Occipital lobe (tissue), 2 donors: ENCODE measurements around the gene OSBPL5. TPM values are rescaled to one million over a fixed set of nuclear protein-coding genes. Genes with fewer than 3 reads are reported as not detected.
"Not testable (repeated sequence)": the region's sequence is repeated elsewhere in the genome, so short reads cannot be mapped to it uniquely, and the experiment has no call there.

Source experiments
- DNase-seq: peaks from one replicate; lab custom pipeline; 2025; lab: John Stamatoyannopoulos, UW
- total RNA-seq: library from RNA; depleted of rRNA; stranded (reverse); fragments of >200 nt; gene quantifications from one replicate; pipeline ENCODE4 v1.2.3, GENCODE V29; 2014

Gene OSBPL5
- total RNA-seq, 1 donor from 2014 or later, result 31.2 TPM

GRCh38 chr11:3183523-3183922 lies 18.4 kb upstream of the OSBPL5 start:
- no peak for DNase-seq

GRCh38 chr11:3182462-3182852 lies 17.3 kb upstream of the OSBPL5 start:
- no peak for DNase-seq

DNA sequence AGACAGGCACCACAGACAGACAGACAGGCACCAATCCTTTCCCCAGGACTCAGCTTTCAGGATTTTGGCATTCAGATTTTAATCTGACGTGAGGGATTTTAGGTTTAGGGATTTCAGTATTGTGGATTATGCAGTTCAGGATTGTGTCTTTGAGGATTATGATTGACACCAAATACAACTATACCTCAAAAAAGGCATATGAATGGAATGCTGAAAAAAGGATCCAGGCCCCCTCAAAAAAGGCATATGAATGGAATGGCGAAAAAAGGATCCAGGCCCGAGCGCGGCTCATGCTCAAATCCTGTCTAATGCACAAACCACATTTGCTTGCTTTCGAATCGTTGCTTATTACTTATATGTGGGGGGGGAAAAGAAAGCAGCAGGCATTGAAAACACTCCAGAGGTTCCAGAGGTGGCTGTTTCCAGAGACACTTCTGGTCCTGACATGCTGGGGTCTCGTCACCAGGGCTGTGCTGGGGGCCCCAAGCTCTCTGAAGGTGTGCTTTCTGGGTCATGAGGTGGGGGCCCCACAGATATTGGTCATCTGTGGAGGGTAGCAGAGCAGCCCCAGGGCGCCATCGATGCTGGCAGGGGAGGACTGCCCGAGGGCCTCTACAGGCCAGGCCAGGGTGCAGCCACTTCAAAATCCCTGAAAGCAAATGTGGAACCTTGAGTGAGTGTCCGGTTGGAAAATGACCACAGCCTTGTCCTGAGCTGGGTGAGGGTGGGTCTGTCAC lies 16.8 kb upstream of the OSBPL5 start:
- DNase-seq, result no peak

GRCh38 chr11:3180869-3181268 lies 15.8 kb upstream of the OSBPL5 start:
- DNase-seq, result no peak

- DNase-seq, result no peak
Measured at GRCh38 chr11:3178349-3178748, 13.2 kb upstream of the OSBPL5 start.

GRCh38 chr11:3177931-3178330 lies 12.8 kb upstream of the OSBPL5 start:
- DNase-seq, result no peak

- no peak for DNase-seq
Measured at GRCh38 chr11:3176487-3176886, 11.4 kb upstream of the OSBPL5 start.

GRCh38 chr11:3175194-3175593 lies 10.1 kb upstream of the OSBPL5 start:
- DNase-seq, result no peak

- DNase-seq, result no peak
Measured at GRCh38 chr11:3174387-3174786, 9.3 kb upstream of the OSBPL5 start.

- DNase-seq, result no peak
Measured at GRCh38 chr11:3173795-3174194, 8.7 kb upstream of the OSBPL5 start.

GRCh38 chr11:3171931-3172560 lies 6.9 kb upstream of the OSBPL5 start:
- no peak for DNase-seq

DNA sequence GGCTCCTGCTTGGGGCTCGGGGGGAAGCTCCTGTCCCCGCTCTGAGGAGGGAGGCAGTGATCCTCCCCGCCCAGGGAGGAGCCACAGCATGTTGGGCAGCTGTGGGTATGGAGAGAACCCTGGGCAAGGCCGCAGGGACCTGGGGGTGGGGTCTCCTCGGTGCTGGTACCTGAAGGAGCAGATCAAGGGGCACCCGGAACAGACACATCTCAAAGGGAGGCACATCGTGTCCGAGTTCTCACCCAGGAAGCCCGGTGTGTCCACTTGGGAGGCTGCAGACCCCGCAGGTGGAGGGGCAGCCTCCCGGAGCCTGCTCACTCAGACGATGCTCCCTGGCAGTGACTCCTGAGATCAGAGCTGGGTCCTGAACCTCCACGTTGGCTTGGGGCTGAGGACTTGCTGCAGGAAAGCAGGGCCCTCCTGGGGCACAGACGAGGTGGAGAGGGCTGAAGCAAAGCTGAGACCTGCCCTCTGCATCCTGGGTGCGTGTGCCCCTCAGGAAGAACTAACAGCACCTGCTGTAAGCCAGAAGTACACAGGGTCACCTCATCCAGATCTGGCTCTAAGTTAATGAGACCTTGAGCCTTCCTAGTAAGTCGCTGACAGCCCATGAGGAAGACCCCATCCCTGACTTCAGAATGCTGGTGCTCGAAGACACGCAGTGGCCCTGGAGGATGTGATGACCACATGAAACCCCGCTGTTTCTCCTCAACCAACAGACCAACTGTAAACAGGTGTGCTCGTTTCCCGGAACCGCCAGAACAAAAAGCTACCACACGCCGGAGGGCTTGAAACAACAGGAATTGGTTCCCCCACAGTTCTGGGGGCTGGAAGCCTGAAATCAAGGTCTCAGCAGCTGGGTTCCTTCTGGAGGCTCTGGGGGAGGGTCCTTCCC lies 5.9 kb upstream of the OSBPL5 start:
- no peak for DNase-seq

DNA sequence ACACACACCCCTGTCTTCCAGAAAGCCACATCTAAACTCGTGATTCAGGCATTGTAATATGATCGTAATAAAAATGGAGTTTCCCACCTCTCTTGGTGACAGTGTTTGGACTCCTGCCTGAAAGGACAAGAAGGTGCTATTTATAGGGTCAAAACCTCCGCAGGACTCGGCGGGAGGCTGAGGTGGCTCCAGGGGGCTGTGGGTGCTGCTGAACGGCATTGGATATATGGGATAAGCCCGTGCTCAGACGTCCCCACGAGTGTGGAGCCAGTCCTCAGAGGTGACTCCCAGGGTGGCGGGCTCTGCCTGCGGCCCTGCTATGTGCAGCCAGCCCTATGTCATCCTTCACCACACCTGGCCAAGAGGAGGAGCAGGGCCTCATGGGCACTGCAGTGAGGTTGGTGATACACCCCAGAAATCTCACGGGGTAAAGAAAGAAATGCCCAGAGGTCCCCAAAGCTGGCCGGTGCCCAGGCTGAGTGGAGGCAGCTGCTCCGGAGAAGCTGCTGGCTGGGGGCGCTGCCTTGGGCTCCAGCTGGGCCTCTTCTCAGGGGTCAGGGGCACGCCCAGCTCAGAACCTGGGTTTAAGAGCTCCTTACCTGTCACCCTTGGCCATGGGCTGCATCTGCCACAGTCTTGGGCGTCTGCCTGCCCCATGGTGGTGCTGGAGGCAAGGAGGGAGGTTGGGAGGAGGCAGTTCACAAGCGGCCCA lies 5.1 kb upstream of the OSBPL5 start:
- DNase-seq, result no peak

DNA sequence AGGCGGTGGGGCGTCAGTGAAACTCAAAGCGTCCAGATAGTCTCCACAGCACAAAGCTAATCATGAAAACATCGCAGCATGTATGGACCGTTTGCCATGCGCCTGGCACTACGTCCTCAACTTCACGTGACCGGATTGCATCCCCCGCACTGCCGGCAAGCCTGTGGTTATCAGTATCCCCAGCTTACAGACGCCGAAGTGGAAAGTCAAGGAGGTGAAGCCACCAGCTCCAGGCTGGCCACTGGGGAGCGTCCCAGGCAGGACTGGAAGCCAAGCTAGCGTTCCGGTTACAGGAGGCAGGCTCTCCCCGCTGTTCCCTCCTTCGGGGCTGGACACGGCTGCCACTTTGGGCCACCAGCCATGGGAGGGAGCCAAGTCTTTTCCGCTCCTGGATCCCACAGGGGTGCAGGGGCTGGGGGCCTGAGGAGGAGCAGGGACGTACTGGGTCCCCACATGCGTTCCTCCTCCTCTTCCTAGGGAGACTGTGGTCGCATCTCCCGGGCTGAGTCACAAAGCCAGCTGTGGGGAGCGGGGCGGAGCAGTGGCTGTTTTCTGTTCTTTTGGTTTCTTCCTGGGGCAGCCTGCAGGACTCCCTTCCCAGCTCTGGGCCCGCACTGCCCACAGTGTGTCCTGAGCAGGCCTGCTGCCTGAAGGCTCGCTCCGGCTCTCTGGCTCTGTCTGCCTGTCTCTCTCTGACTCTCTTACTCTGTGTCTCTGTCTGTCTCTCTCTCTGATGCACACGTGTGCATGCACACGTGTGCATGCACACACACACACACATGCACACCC lies 4.3 kb upstream of the OSBPL5 start:
- no peak for DNase-seq

GRCh38 chr11:3168742-3169254 lies 3.7 kb upstream of the OSBPL5 start:
- not testable (repeated sequence) for DNase-seq

DNA sequence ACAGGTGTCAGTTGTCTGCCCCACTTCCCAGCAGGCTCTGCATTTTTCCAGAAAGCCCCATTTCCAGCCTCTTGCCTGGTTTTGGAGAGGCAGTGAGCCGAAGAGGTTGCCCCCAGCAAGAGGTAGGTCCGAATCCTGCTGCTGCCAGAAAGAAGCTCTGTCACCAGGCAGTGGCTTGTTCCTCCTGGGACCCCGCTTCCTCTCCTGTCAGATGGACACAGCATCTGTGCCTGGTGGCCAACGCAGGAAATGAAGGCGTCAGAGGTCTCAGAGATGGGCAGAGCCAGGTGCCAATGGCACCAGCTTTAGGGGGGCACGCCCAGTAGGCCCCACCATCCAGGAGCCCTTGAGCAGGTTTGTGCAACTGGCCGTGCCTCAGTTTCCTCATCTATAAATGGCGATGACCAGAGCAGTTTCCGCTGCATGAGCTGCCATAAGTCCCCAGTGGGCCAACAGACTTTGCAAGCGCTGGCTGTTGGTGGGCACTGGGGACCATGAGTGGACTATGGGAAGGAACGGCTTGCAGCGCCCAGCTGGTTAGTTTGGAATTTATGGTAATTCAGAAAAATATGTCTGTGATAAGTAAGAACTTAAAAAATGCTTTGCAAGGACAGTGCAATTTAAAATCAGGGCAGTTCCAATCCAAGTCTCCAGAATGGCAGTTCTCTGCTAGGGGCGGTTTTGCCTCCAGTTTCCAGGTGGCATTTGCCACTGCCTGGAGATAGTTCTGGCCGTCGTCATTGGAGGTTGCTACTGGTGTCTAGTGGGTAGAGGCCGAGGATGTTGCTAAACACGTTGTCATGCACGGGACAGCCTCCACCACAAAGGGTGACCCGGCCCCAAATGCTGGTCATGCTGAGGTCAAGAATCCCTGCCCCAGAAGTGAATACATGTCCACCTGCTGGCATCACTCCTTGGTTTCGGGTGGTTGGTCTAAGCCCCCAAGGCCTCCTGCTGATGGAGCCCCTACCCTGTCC lies 2.3 kb upstream of the OSBPL5 start:
- no peak for DNase-seq

GRCh38 chr11:3166268-3167142 lies 1.4 kb upstream of the OSBPL5 start:
- DNase-seq, result no peak

GRCh38 chr11:3165916-3166267 lies 782 bp upstream of the OSBPL5 start:
- DNase-seq, result no peak
